Loucy (cell line): ENCODE measurements around the gene TCP11L1.

Experiments
- H2AFZ ChIP-seq: fragments of 200-600 bp; sonication (generic); 2 replicates; pipeline ENCODE4 v1.6.0; 2016; ENCODE audit warnings: antibody characterized with exemption, mild to moderate bottlenecking, low read length, moderate library complexity
- H3F3A ChIP-seq: fragments of 200-600 bp; 2 replicates; pipeline ENCODE4 v1.6.0; 2016; ENCODE audit warnings: antibody characterized with exemption, low read depth, mild to moderate bottlenecking
- H3K27me3 ChIP-seq: fragments of 200-600 bp; sonication (generic); 2 replicates; pipeline ENCODE4 v1.6.1; 2014; ENCODE audit warnings: low read length, mild to moderate bottlenecking; ENCODE audit not compliant: insufficient read depth, poor library complexity, severe bottlenecking
- H3K36me3 ChIP-seq: fragments of 200-600 bp; sonication (generic); 2 replicates; pipeline ENCODE4 v1.6.1; 2016; ENCODE audit warnings: low read length; ENCODE audit not compliant: insufficient read depth
- H3K4me1 ChIP-seq: fragments of 200-600 bp; sonication (generic); 2 replicates; pipeline ENCODE4 v1.5.1; 2014; ENCODE audit warnings: low read length, mild to moderate bottlenecking; ENCODE audit not compliant: insufficient read depth, poor library complexity, severe bottlenecking
- H3K4me2 ChIP-seq: fragments of 200-600 bp; sonication (generic); 2 replicates; pipeline ENCODE4 v1.6.0; 2014; ENCODE audit warnings: antibody characterized with exemption, low read length, low read depth, mild to moderate bottlenecking; ENCODE audit not compliant: poor library complexity, severe bottlenecking
- H3K4me3 ChIP-seq: fragments of 200-600 bp; sonication (generic); 2 replicates; pipeline ENCODE4 v1.5.1; 2014; ENCODE audit warnings: low read length, mild to moderate bottlenecking, mixed read lengths; ENCODE audit not compliant: poor library complexity, severe bottlenecking
- H3K79me2 ChIP-seq: fragments of 200-600 bp; sonication (generic); 2 replicates; pipeline ENCODE4 v1.6.1; 2014; ENCODE audit warnings: low read length; ENCODE audit not compliant: insufficient read depth
- H3K9ac ChIP-seq: fragments of 200-600 bp; sonication (generic); 2 replicates; pipeline ENCODE4 v1.6.0; 2014; ENCODE audit warnings: mild to moderate bottlenecking, low read depth, low read length, moderate library complexity; ENCODE audit not compliant: poor library complexity, severe bottlenecking
- H3K9me2 ChIP-seq: fragments of 200-600 bp; sonication (generic); replicated peaks from 2 replicates; pipeline ENCODE4 v1.6.1; 2016; ENCODE audit warnings: low read depth, low read length, mixed read lengths
- H3K9me3 ChIP-seq: fragments of 200-600 bp; sonication (generic); 2 replicates; pipeline ENCODE4 v1.6.1; 2014; ENCODE audit warnings: mild to moderate bottlenecking, antibody characterized with exemption, low read length, low read depth; ENCODE audit not compliant: insufficient read depth
- H4K20me1 ChIP-seq: fragments of 200-600 bp; sonication (generic); 2 replicates; pipeline ENCODE4 v1.6.0; 2014; ENCODE audit warnings: antibody characterized with exemption, low read length, mild to moderate bottlenecking; ENCODE audit not compliant: insufficient read depth, poor library complexity, severe bottlenecking
- CTCF ChIP-seq: fragments of 200-600 bp; sonication (generic); conservative IDR thresholded peaks from 2 replicates; pipeline ENCODE4 v1.5.1; 2014; ENCODE audit warnings: mild to moderate bottlenecking, antibody characterized with exemption, low read length
- EZH2phosphoT487 ChIP-seq: fragments of 200-600 bp; IDR thresholded peaks from 2 replicates; pipeline ENCODE4 v1.6.1; 2018; ENCODE audit warnings: antibody characterized with exemption, mild to moderate bottlenecking, moderate library complexity, borderline replicate concordance

TCP11L1 gene

GRCh38 chr11:33083918-33084317 is 44.5 kb downstream of the TCP11L1 start:
- no peak overlapping the region for H3K4me3 ChIP-seq
- peaks cover under 1% of the 10 kb centered on the region for H3K4me1 ChIP-seq
- H3K9me3 ChIP-seq, result no peaks in the 10 kb centered on the region
- H4K20me1 ChIP-seq, result no peaks in the 10 kb centered on the region
- no peaks in the 10 kb centered on the region for H3F3A ChIP-seq
- no peaks in the 10 kb centered on the region for H3K27me3 ChIP-seq
- no peak overlapping the region for H2AFZ ChIP-seq
- H3K79me2 ChIP-seq, result no peaks in the 10 kb centered on the region
- TF ChIP-seq EZH2phosphoT487 (no peak), CTCF (no peak)
- no peak overlapping the region for H3K4me2 ChIP-seq
- H3K9me2 ChIP-seq, result no peaks in the 10 kb centered on the region
- no peak overlapping the region for H3K9ac ChIP-seq
- H3K36me3 ChIP-seq, result peaks cover 16% of the 10 kb centered on the region; the same call in 1 of the 2 replicates

GRCh38 chr11:33086017-33086416 is 46.6 kb downstream of the TCP11L1 start:
- Histone ChIP-seq H3K4me3 (no peak overlapping the region), H4K20me1 (no peaks in the 10 kb centered on the region), H3K36me3 (peaks cover 16% of the 10 kb centered on the region; the same call in 1 of the 2 replicates), H2AFZ (no peak overlapping the region), H3K4me2 (no peak overlapping the region), H3K9me2 (no peaks in the 10 kb centered on the region), H3K4me1 (no peaks in the 10 kb centered on the region), H3F3A (no peaks in the 10 kb centered on the region), H3K79me2 (no peaks in the 10 kb centered on the region), H3K9me3 (no peaks in the 10 kb centered on the region), H3K27me3 (no peaks in the 10 kb centered on the region), H3K9ac (no peak overlapping the region)
- no peak for TF ChIP-seq CTCF
- no peak for TF ChIP-seq EZH2phosphoT487

- Histone ChIP-seq H3K4me3 (no peak overlapping the region), H3F3A (no peaks in the 10 kb centered on the region), H2AFZ (no peak overlapping the region), H4K20me1 (no peaks in the 10 kb centered on the region), H3K4me2 (no peak overlapping the region), H3K4me1 (no peaks in the 10 kb centered on the region), H3K9me3 (no peaks in the 10 kb centered on the region), H3K9me2 (no peaks in the 10 kb centered on the region), H3K27me3 (no peaks in the 10 kb centered on the region), H3K9ac (no peak overlapping the region), H3K79me2 (no peaks in the 10 kb centered on the region), H3K36me3 (peaks cover 6% of the 10 kb centered on the region; the same call in 1 of the 2 replicates)
- TF ChIP-seq CTCF (no peak), EZH2phosphoT487 (no peak)
Measured at GRCh38 chr11:33089776-33090175, 50.4 kb downstream of the TCP11L1 start.
